PC-9 (cell line): ENCODE data around the gene SPCS3.

ENCODE experiments used
- CTCF ChIP-seq: fragments of 200-600 bp; sonication (generic); conservative IDR thresholded peaks from 2 replicates; pipeline ENCODE4 v1.6.1; 2017; ENCODE audit warnings: mixed run types, antibody characterized with exemption, mild to moderate bottlenecking, moderate library complexity
- EZH2 ChIP-seq: fragments of 200-600 bp; sonication (generic); IDR thresholded peaks from 2 replicates; pipeline ENCODE4 v1.8.0; 2017; ENCODE audit warnings: antibody characterized with exemption, low read depth

GRCh38 chr4:176274441-176274840 lies 45.3 kb upstream of the SPCS3 start:
- no peak for TF ChIP-seq EZH2
- TF ChIP-seq CTCF: no peak
